Keratinocyte (primary cell): ENCODE results near the gene GTPBP6. TPM values are rescaled to one million over a fixed set of nuclear protein-coding genes. Genes with fewer than 3 reads are reported as not detected.

Source experiments
- DNase-seq: peaks from one replicate; pipeline ENCODE4 v3.0.0-alpha.2; 2011; ENCODE audit warnings: low read depth, missing footprints, low spot score
- FAIRE-seq: peaks from 2 replicates; lab custom pipeline; 2011; peaks lifted over from hg19 to GRCh38; lab: Jason Lieb, UNC
- H2AFZ ChIP-seq: 2 replicates; pipeline ENCODE4 v1.6.0; 2012; ENCODE audit warnings: low read length, control low read depth, inconsistent platforms; ENCODE audit not compliant: control insufficient read depth
- H3K27ac ChIP-seq: 2 replicates; pipeline ENCODE4 v1.5.1; 2011; ENCODE audit warnings: low read length; ENCODE audit not compliant: control insufficient read depth, insufficient read depth
- H3K27me3 ChIP-seq: 3 replicates; pipeline ENCODE4 v1.6.0; 2011; ENCODE audit warnings: low read length; ENCODE audit not compliant: control insufficient read depth, insufficient read depth; ENCODE audit errors: extremely low read depth
- H3K36me3 ChIP-seq, 2 experiments: 2 replicates in 1 of 2; 3 replicates in 1 of 2; pipeline ENCODE4 v1.5.1; 2011; ENCODE audit warnings: low read length in 2 of 2, mild to moderate bottlenecking in 1 of 2; ENCODE audit not compliant: control insufficient read depth in 2 of 2, insufficient read depth in 2 of 2; ENCODE audit errors: extremely low read depth in 1 of 2
- H3K4me1 ChIP-seq: 3 replicates; pipeline ENCODE4 v1.5.1; 2011; ENCODE audit warnings: low read length; ENCODE audit not compliant: control insufficient read depth, insufficient read depth; ENCODE audit errors: extremely low read depth
- H3K4me2 ChIP-seq: 3 replicates; pipeline ENCODE4 v1.6.0; 2011; ENCODE audit warnings: low read depth, low read length; ENCODE audit not compliant: control insufficient read depth, insufficient read depth; ENCODE audit errors: extremely low read depth
- H3K4me3 ChIP-seq, 3 experiments: fragments of 200-600 bp in 1 of 3; sonication (generic) in 1 of 3; 2 replicates in 2 of 3; 3 replicates in 1 of 3; pipeline ENCODE4 v1.5.1; 2011 to 2016; ENCODE audit warnings: low read length in 3 of 3, mild to moderate bottlenecking in 3 of 3, control low read depth in 2 of 3, inconsistent platforms in 1 of 3, low read depth in 1 of 3, mixed read lengths in 1 of 3, mixed run types in 1 of 3, moderate library complexity in 1 of 3; ENCODE audit not compliant: control insufficient read depth in 2 of 3, insufficient read depth in 2 of 3; ENCODE audit errors: extremely low read depth in 1 of 3
- H3K79me2 ChIP-seq: 2 replicates; pipeline ENCODE4 v1.6.0; 2012; ENCODE audit warnings: low read length; ENCODE audit not compliant: control insufficient read depth, insufficient read depth
- H3K9ac ChIP-seq: 3 replicates; pipeline ENCODE4 v1.6.0; 2011; ENCODE audit warnings: low read length; ENCODE audit not compliant: control insufficient read depth, insufficient read depth; ENCODE audit errors: extremely low read depth
- H3K9me1 ChIP-seq: 3 replicates; pipeline ENCODE4 v1.6.0; 2011; ENCODE audit warnings: low read length; ENCODE audit not compliant: control insufficient read depth, insufficient read depth; ENCODE audit errors: extremely low read depth
- H3K9me3 ChIP-seq: 2 replicates; pipeline ENCODE4 v1.5.1; 2012; ENCODE audit warnings: low read depth, low read length; ENCODE audit not compliant: control insufficient read depth
- H4K20me1 ChIP-seq: 3 replicates; pipeline ENCODE4 v1.6.0; 2011; ENCODE audit warnings: low read length; ENCODE audit not compliant: control insufficient read depth, insufficient read depth; ENCODE audit errors: extremely low read depth
- EZH2 ChIP-seq: IDR thresholded peaks from one replicate; pipeline ENCODE4 v1.6.1; 2012; ENCODE audit warnings: inconsistent platforms, mild to moderate bottlenecking, low read length, moderate library complexity
- dilution Hi-C: fragments of 300-500 bp; cut with MboI; formaldehyde crosslinking; loops from one replicate; pipeline ENCODE4 v1.7.0; 2020; ENCODE audit warnings: low sequenced_read_pairs; ENCODE audit not compliant: extremely low pct_ligation_motif_present
- polyA plus RNA-seq, 5 experiments: library from polyadenylated mRNA; depleted of rRNA in 3 of 5; stranded (reverse) in 3 of 5; stranded (forward) in 1 of 5; unstranded in 1 of 5; fragments of >200 nt; gene quantifications; 1 replicate in 1 of 5; 2 replicates in 3 of 5; 3 replicates in 1 of 5; pipeline versions ENCODE4 v1.2.1 to v1.2.3, GENCODE V29; 2011 to 2012; ENCODE audit warnings: missing spikeins in 2 of 5, low read depth in 1 of 5, low replicate concordance in 1 of 5
- TF ChIP-seq, protein P1 (sequence below), 3 experiments: IDR thresholded peaks in 1 of 3; conservative IDR thresholded peaks in 1 of 3; optimal IDR thresholded peaks in 1 of 3; 2 replicates in 2 of 3; 3 replicates in 1 of 3; pipeline versions ENCODE3 to v1.5.1; 2011; ENCODE audit warnings: low read length in 3 of 3, mild to moderate bottlenecking in 3 of 3, moderate library complexity in 2 of 3, control low read depth in 1 of 3, inconsistent platforms in 1 of 3; ENCODE audit not compliant: insufficient read depth in 2 of 3; ENCODE audit errors: extremely low read depth in 1 of 3

The GTPBP6 gene
- polyA plus RNA-seq, 1 donor (not counting 4 experiments of a cell fraction or from before 2014, with no cell fraction given), result 16.7 TPM

DNA sequence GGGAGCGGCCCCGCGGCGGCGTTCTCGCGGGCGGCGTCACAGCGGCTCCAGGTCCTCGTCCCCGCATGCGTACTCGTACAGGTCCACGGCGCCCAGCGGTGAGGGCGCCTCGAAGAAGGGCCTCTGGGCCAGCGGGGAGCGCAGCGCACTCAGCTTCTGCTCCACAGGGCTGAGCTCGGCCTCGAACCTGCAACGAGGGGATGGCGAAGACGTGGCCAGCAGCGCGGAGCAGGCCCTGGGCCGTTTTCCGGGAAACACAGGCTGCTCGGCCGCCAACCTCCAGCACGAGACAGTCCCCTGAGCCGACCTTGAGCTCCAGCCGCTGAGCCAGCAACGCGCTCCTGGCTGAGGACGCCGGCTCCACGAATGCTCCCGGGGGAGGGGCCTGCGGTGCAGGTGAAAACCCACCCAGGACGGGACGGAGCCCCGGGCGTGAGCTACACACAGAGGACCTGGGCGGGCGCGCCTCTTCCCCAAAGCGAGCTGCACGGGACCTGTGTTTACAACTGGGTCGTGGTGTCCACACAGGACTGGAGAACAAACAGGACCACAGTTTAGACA is 15.8 kb upstream of the GTPBP6 start:
- Histone ChIP-seq H4K20me1 (no peaks in the 10 kb centered on the region), H3K36me3 (peaks cover 0 to 2% of the 10 kb centered on the region in 2 experiments), H3K27me3 (peaks cover 11% of the 10 kb centered on the region), H3K9me3 (no peaks in the 10 kb centered on the region), H3K4me1 (no peaks in the 10 kb centered on the region), H2AFZ (no peak overlapping the region), H3K4me2 (no peak overlapping the region), H3K9me1 (no peaks in the 10 kb centered on the region), H3K4me3 (no peak overlapping the region), H3K79me2 (no peaks in the 10 kb centered on the region), H3K9ac (no peak overlapping the region), H3K27ac (no peak overlapping the region)
- no peak for DNase-seq
- dilution Hi-C loops, result no loop called here
- TF ChIP-seq EZH2, result no peak
- TF ChIP-seq, protein P1, sequence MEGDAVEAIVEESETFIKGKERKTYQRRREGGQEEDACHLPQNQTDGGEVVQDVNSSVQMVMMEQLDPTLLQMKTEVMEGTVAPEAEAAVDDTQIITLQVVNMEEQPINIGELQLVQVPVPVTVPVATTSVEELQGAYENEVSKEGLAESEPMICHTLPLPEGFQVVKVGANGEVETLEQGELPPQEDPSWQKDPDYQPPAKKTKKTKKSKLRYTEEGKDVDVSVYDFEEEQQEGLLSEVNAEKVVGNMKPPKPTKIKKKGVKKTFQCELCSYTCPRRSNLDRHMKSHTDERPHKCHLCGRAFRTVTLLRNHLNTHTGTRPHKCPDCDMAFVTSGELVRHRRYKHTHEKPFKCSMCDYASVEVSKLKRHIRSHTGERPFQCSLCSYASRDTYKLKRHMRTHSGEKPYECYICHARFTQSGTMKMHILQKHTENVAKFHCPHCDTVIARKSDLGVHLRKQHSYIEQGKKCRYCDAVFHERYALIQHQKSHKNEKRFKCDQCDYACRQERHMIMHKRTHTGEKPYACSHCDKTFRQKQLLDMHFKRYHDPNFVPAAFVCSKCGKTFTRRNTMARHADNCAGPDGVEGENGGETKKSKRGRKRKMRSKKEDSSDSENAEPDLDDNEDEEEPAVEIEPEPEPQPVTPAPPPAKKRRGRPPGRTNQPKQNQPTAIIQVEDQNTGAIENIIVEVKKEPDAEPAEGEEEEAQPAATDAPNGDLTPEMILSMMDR (optimal IDR thresholded peaks at IDR 0.05 in 1 of 3, IDR thresholded peaks at IDR 0.05 in 1 of 3, conservative IDR thresholded peaks at IDR 0.05 in 1 of 3; ENCODE audit: extremely low read depth in 1 of 3, insufficient read depth in 2 of 3, low read length in 3 of 3), result no peak
- FAIRE-seq, result no peak

DNA sequence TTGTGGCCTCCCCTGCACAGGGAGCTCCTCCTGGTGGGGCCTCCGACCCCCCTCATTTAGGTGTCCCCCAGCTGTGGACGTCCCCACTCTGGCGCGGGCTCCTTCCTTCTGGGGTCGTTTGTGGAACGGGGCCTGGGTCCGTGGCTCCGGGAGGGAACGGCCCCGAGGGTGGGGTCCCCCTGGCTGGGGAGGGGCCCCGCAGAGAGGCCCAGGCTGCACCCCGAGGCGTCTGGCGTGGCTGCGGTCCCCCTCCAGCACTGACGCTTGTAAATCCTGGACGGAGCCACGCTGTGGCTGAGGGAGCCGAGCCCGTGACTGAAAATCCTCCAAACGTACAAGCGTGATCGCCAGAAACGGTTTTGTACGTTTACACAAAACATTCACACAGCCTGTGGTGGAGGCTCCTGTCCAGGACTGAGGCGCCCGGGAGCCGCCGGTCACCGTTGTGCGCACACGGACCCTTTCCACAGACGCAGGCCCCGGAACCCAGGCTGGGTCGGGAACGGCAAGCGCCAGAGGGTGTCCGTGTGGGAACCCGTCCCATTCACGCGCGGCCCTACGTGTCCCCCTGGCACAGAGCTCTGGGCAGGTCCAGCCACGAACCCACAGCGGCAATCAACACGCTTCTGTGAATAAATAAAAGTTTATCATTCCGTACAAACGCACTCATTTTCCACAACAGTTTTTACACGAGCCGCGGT is 15.2 kb upstream of the GTPBP6 start:
- Histone ChIP-seq H3K36me3 (peaks cover 0 to 2% of the 10 kb centered on the region in 2 experiments), H3K79me2 (no peaks in the 10 kb centered on the region), H3K4me2 (no peak overlapping the region), H2AFZ (no peak overlapping the region), H3K9me3 (no peaks in the 10 kb centered on the region), H3K4me3 (no peak overlapping the region), H3K27ac (no peak overlapping the region), H3K4me1 (no peaks in the 10 kb centered on the region), H3K27me3 (peaks cover 11% of the 10 kb centered on the region), H3K9me1 (no peaks in the 10 kb centered on the region), H3K9ac (no peak overlapping the region), H4K20me1 (no peaks in the 10 kb centered on the region)
- TF ChIP-seq EZH2, result no peak
- TF ChIP-seq, protein P1 (optimal IDR thresholded peaks at IDR 0.05 in 1 of 3, IDR thresholded peaks at IDR 0.05 in 1 of 3, conservative IDR thresholded peaks at IDR 0.05 in 1 of 3; ENCODE audit: extremely low read depth in 1 of 3, insufficient read depth in 2 of 3, low read length in 3 of 3), result no peak
- DNase-seq (no peak), FAIRE-seq (no peak)
- dilution Hi-C loops, result no loop called here
